ENCODE data around the gene ANKRD52. TPM values are rescaled to one million over a fixed set of nuclear protein-coding genes. Genes with fewer than 3 reads are reported as not detected.

The ANKRD52 gene
- total RNA-seq, 1 experiment from 2014 or later: 9.1 TPM

DNA sequence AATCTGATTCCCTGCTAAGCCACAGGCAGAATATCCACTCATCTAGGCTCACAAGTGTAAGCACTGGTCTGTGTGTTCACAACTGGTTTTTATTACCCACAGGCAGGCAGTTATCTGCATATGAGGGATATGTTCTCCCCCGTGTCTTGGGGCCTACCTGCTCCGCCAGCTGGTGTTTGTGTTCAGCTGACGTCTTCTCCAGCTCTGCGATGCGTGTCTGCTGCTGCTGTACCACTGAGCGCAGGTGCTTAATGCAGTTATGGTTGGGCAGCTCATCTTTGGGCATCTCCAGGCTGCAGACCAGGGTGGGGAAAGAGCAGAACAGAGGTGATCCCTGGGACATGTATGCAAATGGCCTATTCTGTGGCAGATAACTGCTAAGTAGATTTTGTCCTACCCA is 50.2 kb downstream of the ANKRD52 start:
- DNase-seq (ENCODE audit: low read depth): no peak

DNA sequence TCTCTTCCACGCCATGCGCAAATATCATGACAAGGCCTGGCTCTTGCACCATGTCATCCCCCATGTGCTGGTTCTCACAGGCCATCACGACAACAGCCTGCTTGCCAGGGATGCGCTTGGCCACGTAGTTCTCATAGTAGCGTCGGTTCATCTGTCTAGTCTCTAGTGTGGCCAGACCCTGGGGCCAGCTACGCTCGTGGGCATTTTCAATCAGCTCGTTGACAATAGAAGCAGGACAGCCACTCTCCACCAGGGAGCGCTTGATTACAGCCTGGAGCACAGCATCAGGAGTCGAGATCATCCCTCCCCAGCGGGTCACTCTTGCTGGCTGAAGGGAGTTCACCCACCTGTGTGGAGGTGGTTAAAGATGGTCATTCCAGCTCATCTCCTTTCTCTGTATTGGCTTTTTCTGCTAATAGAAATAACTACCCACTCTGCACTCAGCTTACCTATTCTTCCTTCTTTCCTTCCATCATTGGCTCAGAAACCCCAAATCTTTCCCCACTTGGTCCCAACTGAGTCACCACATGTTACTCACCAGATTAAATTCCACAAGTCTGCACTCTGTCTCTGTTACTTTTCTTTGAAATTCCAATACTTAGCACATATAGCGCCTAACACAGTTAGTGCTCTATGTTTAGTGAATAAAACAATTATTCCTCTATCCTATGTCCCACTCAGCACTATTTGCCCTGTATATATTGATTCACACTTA is 51.6 kb downstream of the ANKRD52 start:
- peak; percentile 56 for DNase-seq (ENCODE audit: low read depth)

DNA sequence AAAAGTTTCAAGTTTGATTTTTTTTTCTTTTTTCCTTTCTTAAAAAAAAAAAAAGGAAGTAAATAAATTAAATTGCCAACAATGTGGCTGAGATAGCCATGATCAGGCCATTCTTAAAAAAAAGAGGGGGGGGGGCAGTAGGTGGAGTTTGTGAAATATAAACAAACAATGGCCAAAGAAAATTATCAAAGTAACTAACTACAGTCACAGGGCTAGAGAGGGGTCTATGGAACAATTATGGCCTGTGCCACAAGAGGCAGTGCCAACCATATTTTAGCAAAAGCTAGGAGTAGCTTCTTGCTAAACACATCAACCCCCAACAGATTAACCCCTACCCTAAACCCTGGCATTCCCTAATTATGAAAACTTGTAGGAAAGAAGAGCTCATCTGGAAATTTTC is 52.7 kb downstream of the ANKRD52 start:
- DNase-seq (ENCODE audit: low read depth): no peak

DNA sequence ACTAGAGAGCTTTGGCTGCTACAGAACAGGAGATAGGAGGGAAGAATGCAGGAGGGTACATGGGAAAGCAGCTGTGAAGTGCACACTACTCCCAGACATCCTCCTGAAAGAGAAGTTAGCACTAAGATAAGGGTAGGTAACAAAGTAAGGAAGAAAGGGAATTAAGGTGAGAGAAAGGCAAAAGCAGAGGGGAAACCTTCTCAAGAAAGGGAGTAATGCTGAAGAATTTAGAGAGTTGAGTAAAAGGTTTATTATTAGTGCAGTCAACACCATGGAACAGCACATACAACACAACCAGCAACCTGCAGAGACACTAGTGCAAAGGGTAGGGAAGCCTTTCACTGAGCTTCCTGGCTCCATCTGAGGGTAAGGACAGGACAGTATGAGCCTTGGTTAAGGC is 53.9 kb downstream of the ANKRD52 start:
- no peak for DNase-seq (ENCODE audit: low read depth)

DNA sequence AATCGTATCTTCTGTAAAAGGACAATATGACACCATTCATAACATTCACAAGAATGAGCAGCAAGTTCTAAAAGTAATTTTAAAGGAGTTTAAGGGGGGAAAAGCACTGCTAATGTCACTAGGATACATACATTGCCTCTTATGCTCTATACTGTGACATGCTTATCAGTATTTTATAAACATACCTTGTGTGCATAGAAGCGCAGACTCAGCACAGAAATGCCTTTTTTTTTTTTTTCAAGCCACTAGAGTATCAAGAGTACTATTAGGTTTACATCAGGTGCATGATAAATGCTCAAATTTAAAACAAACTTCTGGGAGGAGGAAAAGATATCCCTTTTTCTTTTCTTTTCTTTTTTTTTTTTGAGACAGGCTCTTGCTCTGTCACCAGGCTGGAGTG is 55.3 kb downstream of the ANKRD52 start:
- no peak for DNase-seq (ENCODE audit: low read depth)

DNA sequence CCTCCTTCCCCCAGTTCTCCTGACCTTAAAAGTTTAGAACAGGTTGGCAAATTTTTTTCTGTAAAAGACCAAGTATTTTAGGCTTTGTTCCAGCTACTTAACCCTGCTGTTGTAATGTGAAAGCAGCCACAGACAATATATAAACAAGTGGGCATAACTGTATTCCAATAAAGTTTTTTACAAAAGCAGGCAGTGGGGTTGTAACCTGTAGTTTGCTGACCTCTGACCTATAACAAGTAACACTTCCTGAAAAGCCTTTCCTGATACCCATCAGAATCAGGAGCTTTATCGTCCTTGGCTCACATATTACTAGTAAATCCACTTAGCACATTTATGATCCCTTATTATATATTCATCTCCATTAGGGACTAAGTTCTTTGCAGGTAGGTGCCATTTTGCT is 55.8 kb downstream of the ANKRD52 start:
- no peak for DNase-seq (ENCODE audit: low read depth)

DNA sequence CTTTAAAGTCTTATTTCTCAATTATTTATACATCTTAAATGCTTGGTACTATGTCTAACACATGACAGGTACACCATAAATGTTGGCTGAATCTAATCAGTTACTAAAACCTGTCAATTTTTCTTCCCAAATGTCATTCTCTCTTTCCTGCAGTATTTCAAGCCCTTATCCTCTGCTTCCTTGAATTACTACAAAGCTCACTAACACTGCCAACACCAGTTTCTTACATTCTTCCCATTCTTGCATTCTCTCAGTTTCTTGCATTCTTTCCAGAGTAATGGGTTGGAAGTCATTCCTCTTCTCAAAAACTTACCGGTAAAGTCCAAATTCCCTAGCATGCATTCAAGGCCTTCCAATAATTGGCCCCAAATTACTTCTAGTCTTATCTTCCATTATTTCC is 59.3 kb downstream of the ANKRD52 start:
- DNase-seq (ENCODE audit: low read depth): no peak

DNA sequence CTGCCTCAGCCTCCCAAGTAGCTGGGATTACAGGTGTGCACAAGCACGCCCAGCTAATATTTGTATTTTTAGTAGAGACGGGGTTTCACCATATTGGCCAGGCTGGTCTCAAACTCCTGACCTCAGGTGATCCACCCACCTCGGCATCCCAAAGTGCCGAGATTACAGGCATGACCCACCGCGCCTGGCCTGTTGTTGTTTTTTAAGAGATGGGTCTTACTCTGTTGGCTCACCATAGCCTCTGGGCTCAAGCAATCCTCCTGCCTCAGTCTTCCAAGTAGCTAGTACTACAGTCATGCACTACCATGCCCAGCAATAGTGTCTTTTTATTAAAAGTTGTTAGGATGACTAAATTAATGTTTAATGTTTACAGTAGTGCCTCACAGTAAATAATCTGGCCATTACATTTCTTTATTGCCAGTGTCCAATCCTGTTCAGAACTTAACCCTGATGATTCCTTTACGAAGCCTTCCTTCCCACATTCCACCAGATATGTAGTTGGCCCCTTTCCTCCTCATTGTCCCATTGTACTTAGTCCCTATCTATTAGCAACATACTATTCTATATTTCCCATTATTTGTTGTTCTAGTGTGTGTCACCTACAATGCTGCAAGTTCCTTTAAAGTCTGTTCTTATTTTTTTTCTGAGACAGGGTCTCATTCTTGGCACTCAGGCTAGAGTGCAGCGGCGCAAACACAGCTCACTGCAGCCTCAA is 60.1 kb downstream of the ANKRD52 start:
- no peak for DNase-seq (ENCODE audit: low read depth)

DNA sequence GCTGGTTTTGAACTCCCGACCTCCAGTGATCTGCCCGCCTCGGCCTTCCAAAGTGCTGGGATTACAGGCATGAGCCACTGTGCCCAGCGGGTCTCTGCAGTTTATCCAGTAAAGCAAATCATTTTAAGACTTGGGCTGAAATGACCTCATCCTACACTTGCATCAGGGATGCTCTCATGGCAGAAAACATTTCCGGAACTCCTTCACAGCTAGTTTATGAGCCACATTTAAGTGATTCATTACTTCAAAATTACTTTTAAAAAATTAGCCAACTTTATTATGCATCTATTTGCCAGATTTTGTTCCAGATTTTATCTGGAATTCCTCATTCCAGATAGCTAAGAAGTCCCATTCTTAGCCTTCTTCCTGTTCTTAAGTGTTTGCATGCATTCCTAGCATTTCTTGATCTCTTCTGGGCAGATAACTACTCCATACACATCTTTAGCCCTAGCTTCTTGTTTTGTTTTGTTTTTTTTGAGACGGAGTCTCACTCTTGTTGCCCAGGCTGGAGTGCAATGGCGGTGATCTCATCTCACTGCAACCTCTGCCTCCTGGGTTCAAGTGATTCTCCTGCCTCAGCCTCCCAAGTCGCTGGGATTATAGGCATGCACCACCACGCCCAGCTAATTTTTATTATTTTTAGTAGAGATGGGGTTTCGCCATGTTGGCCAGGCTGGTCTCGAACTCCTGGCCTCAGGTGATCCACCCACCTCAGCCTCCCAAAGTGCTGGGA is 61.2 kb downstream of the ANKRD52 start:
- DNase-seq (ENCODE audit: low read depth): peak; percentile 85

DNA sequence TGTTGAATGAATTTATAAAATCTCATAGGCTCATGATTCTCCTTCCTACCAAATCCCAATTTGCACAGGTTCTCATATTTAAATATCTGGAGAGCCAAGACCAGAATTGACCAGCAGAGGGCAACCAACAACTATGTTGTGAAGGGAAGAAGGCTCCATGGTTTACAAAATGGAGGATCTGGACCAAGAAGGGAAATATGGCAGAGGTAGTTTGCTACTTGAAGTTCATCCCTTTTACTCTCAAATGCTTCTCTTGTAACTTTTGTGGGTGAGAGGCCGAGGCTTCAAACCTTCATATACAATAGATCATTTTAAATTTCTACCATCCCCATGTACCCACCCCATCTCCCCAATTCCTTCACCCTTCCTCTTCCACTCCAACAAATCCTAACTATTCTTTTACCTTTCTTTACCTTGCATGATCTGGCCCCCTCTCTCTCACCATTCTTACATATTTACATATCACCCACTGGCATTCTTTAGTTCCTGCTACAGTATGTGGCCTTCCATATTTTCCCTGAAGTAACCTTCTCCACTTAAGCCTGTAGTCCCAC is 65.1 kb downstream of the ANKRD52 start:
- DNase-seq (ENCODE audit: low read depth): peak; percentile 78

DNA sequence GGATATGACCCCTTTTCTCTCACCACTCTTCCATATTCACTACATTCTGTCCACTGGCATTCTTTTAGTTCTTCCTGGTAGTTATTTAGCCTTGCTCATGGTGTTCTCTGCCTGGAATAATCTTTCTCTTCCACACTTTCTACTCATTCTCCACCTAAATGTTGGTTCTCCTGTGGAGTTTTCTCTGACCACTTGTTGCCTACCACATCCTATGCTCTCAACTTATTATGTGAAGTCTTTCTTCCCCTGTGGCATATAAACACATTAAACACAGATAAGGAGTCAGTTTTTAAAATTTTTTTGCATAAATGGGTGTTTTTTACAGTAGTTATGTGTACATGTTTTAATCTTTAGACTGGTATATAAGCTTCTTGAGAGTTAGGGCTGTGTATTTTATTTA is 65.6 kb downstream of the ANKRD52 start:
- no peak for DNase-seq (ENCODE audit: low read depth)

DNA sequence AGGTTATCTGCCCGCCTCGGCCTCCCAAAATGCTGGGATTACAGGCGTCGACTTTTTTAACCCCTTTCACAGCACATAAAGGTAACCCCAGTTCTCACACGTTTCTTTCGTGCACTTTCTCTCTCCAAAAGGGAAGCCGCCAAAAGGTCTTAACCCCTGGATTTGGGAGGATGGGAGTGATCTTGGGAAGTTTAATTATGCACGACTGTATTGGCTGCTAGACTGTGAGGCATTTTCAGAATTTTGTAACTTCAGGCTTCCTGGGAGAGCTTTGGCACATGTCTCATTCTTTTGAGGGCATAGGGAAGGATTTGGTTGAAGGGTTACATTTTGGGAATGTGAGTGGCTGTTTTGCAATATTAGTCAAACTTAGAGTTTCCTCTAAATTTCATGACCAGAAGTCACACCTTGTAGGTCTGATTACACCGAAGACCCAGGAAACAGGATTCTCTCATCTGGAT is 67.5 kb downstream of the ANKRD52 start:
- no peak for DNase-seq (ENCODE audit: low read depth)

DNA sequence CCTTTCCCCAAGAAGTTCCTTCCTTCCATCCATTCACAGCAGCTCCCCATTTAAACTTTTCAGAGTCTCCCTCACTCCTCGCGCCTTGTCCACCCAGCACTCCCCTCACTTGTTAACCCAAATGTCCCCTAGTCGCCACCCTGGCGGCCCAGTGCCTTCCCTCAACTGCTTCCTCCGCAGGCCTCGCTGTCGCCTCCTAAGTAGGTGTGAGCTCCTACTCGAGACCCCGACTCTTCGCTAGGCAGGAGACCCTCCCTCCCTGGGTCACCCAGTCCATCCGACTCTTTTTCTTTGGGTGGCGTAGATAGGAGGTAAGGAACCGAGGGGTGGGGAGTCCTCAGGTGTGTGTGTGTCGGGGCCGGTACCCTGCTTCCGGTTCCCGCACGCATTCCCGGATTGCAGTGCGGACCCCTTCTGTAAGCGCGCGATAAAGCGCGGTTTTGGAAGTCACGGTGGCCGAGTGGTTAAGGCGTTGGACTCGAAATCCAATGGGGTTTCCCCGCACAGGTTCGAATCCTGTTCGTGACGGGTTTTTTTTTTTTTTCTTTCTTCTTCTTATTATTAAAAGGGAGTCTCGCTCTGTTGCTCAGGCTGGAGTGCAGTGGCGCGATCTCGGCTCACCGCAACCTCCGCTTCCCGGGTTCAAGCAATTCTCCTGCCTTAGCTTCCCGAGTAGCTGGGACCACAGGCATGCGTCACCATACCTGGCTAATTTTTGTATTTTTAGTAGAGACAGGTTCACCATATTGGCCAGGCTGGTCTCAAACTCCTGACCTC is 68.1 kb downstream of the ANKRD52 start:
- DNase-seq (ENCODE audit: low read depth): peak; percentile 94

DNA sequence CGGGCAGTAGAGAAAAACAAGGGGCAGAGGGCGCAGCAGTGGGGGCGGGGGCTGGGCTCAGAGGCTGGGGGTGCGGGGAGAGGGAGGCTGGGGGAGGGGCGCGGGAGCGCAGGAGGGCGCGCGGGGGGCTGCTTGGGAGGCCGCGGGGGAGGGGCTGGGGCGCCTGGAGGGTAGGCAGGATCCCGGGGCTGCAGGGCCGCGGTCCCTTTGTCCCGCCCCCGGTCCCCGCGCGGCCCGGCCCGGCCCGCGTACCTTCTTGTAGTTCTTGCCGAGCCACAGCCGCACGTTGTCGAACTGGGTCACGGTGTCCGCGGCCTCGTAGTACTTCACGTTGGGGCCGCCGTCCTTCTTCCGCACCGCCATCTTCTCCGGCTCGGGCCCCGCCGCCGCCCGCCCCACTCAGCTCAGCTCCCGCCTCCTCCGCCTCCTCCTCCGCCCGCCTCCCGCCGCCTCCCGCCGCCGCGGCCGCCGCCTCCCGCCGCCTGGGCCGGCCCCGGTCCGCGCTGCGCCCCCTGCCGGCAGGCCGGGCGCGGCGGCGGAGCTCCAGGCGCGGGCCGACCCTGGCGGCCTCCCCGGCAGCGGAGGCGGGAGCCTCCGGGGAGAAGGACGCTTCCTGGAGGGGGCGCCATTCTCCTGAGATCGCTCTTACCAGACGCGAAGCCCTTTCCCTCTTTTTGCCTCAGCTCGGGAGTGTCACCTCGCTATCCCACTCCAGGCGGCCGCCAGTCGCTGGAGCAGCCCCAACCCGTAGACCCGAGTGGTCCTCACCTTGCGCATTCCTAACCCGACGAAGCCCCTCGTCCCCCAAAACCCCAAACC is 68.9 kb downstream of the ANKRD52 start, which contains the start of gene SMARCC2:
TSS of gene SMARCC2 (minus strand) at position 385 of the 819 bp plus-strand sequence. CDS start at position 363, 22 bp downstream.
- DNase-seq (ENCODE audit: low read depth): peak; percentile 93

DNA sequence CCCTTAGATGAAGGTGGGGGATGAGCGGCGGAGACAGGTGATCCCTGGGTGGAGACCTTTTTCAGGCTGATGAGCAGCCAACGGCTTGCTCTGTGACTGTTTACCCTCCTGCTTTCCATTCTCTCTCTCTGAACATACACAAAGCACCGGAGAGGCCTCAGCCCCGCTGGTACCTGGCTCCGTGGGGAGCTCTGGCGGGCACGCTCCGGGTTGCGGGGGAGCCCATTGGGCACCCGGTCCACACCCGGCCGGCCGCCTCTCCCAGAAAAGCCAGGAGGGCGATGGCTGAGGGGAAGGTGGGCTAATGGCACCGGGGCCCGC is 69.4 kb downstream of the ANKRD52 start:
- DNase-seq (ENCODE audit: low read depth): no peak

DNA sequence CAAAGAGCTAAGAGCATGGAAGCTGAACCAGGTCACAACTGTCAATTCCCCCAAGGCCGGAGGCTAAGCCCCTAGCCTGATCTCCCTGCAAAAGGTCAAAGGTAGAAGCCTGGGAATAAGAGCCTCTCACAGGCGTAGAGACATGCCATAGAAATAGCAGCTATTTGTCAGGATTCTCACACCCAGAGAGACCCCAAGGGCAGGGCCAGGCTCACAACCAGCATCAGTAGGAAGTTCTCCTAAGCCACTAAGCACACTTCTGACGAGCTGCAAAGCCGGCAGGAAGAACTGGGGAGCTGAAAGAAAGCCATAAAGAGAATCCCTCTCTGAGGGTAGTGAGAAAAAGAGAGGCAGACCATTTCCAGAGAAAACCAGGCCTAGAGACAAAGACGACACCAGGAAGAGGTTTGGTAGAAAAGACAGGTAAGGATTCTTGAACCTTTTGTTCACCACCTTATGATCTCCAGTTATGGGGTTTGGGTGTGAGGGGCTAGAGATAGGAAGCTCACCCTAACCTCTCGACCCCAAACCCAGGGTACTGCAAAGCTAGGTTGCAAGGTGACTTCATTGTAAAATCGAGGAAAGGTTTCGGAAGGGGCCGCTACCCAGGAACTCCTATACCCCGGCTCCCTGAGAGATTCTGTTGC is 69.9 kb downstream of the ANKRD52 start:
- DNase-seq (ENCODE audit: low read depth): no peak

All from Daoy (cell line).